ENCODE measurements around the gene TRIM62.

- peak in 1 of 2 donors; percentile 75 for TF ChIP-seq POLR2A (IDR thresholded peaks at IDR 0.05)
- TF ChIP-seq CTCF (IDR thresholded peaks at IDR 0.05) = peak; percentile 63 to 95 (median 83)
These were observed 54.6 kb downstream of the TRIM62 start for GRCh38 chr1:33127001-33127823.
